Left ventricle myocardium superior (tissue), 1 donor: ENCODE measurements around the gene NOSTRIN. TPM values are rescaled to one million over a fixed set of nuclear protein-coding genes. Genes with fewer than 3 reads are reported as not detected.
A peak's percentile ranks its signal among the peaks of the same experiment; 100 is the strongest.
"Not testable (repeated sequence)": the region's sequence is repeated elsewhere in the genome, so short reads cannot be mapped to it uniquely, and the experiment has no call there.

Experiments
- ATAC-seq: fragments of 200-7000 bp; cut with Tn5 transposase; one replicate; pipeline ENCODE4 v1.9.1; 2020; ENCODE audit warnings: mild to moderate bottlenecking, moderate library complexity
- DNase-seq: peaks from one replicate; pipeline ENCODE4 v3.0.0-alpha.2; 2020
- intact Hi-C: fragments of 100-400 bp; cut with micrococcal nuclease; formaldehyde crosslinking; loops from one replicate; pipeline ENCODE4 v1.11.0; 2022
- long read RNA-seq: library from polyadenylated mRNA; unstranded; transcript quantifications from one replicate; pipeline ENCODE4 v2.0.0, GENCODE V29; 2021
- total RNA-seq: library from RNA; stranded (reverse); fragmentation: NEBNext Ultra II Directional; extraction: Animal tissue kit (Norgen Biotek cat#: 25700); gene quantifications from one replicate; pipeline ENCODE4 v1.2.1, GENCODE V29; 2021
- donor health status: DM: no; HTN: yes; CAD: no; lungs with severe emphysema.

Gene NOSTRIN
- total RNA-seq: 11.5 TPM
- long read RNA-seq, transcript NOSTRIN-201 (16 exons, 2,294 nt): major isoform, 6 of 7 reads
- long read RNA-seq, partial matches to known transcripts: 1 of 7 reads
- long read RNA-seq, other reads (novel, unspliced or antisense): 0 of 7 reads

DNA sequence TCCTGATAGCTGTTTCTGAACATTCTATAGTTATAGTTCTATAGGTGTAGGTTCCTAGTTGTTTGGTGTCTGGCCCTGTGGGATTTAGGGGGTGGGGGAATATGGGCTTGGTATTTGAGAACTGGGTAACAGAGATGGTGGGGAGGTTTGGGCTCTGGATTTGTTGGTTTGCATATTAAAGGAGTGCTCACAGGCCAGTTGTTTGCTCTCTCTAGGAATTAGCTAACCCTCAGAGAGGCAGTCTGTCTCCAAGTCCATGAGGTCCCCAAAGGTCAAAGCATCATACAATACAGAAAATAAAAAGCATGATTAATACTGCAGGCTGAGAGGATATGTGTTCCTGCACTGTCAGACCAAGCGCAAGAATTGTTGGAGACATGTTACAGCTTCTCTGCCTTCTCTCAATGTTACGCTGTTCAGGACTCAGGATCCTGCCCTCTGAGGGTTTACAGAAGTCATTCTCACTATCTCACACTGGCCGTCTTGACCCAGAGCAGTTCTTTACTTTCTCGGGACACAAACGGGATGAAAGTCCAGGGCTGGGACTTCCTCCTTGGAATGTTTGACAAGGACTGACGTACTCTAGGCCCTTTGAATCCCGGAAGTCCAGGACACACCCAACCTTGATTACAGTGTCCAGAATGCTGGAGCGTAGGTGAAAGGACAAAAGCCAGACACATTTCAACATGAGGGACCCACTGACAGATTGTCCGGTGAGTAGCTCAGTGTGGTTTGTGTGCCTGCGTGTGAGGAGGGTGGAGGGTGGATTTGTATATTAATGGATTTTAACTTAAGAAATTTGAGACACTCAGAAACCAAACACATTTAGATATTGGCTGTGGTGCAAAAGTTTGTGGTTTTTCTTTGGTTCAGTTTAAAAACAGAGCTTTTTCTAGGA, at the start of gene NOSTRIN:
Gene NOSTRIN, plus strand, starts transcription at position 677 of the 898 bp plus-strand sequence. Its CDS starts 10 bp downstream, at position 687.
- ATAC-seq (peak; percentile 89), DNase-seq (no peak)
- intact Hi-C loops: no loop called here

GRCh38 chr2:168753765-168754329, 48.6 kb upstream of the NOSTRIN start:
- DNase-seq: no peak
- ATAC-seq: no peak
- intact Hi-C loops: no loop called here

DNA sequence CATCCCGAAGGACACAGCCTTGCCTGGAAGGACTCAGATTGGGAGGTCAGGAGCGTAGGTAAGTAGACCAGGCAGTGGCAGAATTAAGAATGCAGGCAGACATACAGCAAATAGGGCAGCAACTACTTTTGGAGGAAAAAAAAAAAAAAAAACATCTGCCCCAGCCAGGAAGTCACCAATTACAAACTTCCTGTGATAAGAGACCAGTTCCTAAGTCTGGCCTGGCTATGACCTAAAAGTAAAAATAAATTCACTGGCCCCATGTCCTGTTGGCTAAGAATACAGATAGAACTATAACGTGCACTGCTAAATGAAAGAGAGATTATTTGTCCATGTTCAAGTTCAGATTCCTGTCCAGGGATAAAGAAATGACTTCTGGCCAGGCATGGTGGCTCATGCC, 45.2 kb upstream of the NOSTRIN start:
- ATAC-seq (peak; percentile 81), DNase-seq (no peak)
- intact Hi-C loops: loop anchor here (5.0 kb wide), 1 partner anchor 410 kb away; no protein-coding TSS in a partner anchor

DNA sequence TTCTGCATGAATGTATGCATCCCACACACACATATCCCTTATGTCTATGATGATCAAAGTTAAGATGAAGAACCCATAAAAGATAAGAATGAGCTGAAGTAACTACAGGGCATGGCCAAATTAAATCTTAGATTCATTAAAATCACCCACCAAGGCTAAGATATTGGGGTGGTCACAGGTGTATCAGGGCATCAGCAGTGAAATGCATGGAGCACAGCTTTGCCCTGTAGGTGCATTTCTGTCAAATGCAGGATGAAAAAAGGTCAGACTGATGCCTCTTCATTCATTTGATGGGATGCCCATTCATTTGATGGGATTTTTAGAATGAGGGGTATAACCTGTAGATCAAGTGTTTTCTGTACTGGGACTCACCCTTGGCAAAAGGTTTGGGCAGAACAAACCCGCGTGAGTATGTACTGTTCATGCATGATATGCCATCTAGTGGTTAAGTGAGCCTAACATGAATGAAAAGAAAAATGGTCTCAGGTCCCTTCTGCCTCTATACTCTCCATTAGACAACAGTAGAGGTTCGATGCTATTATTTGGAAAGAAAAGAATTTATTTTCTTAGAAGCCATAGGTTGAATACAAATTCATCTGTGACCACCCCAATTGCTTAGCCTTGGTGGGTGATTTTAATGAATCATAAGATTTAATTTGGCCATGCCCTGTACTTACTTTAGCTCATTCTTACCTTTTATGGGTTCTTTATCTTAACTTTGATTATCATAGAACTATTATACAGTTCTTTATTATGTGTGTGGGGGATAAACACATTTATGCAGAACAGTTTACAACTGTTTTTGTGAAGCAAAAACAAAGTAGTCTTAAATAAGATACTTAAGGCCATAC, 43.2 kb upstream of the NOSTRIN start:
- DNase-seq: no peak
- intact Hi-C loops: loop anchor here (5.0 kb wide), 1 partner anchor 412 kb away; no protein-coding TSS in a partner anchor
- peak; percentile 70 for ATAC-seq

GRCh38 chr2:168765401-168765800, 37.0 kb upstream of the NOSTRIN start:
- ATAC-seq (no peak), DNase-seq (no peak)
- intact Hi-C loops: no loop called here

DNA sequence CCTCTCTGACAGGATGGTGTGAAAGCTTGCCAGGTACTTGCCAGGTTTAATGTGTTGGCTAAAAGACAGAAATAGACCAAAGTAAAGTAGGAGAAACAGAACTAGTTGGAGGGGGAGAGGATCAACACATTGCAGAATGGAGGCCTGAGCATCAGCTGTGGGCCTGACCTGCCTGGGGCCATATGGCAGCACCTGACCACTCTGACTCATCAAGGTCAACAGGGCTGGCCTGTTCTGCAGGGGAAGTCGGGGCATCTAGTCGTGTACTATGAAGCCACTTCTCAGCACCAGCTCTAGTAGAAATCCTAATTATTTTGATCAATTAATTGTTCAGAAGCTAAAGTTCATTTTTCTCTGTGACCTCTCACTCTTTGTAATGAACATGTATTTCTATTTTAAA, 35.8 kb upstream of the NOSTRIN start:
- no peak for DNase-seq
- intact Hi-C loops: no loop called here
- ATAC-seq: peak; percentile 55

DNA sequence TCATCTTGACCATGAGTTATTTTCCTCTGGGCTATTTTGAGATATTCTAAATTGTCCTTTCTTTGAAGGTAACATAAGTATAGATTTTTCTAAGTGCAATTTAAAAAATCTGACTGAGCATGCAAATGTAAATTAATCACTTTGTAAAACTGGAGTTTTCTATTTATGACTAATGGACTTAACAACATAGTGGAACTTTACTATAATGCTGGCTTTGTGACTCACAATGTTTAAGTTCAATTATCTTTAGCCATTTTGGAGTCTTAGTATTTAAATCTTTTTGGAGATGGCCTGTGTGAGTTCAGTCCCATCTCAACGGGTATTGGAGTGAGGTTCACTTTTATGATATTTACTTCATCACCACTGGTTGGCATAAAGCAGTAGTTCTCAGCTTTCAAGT, 35.2 kb upstream of the NOSTRIN start:
- DNase-seq: no peak
- ATAC-seq: no peak
- intact Hi-C loops: no loop called here

DNA sequence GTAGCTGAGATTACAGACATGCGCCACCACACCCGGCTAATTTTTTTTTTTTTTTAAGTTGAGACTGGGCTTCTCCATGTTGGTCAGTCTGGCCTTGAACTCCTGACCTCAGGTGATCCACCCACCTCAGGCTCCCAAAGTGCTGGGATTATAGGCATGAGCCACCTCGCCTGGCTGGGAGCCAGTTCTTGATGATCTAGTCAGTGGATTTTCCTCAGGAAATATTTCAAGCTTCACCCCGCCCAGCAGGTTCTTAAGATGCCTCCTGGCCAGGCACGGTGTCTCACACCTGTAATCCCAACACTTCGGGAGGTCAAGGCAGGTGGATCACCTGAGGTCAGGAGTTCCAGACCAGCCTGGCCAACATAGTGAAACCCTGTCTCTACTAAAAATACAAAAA, 34.1 kb upstream of the NOSTRIN start:
- ATAC-seq, DNase-seq, intact Hi-C loops: not testable (repeated sequence)

DNA sequence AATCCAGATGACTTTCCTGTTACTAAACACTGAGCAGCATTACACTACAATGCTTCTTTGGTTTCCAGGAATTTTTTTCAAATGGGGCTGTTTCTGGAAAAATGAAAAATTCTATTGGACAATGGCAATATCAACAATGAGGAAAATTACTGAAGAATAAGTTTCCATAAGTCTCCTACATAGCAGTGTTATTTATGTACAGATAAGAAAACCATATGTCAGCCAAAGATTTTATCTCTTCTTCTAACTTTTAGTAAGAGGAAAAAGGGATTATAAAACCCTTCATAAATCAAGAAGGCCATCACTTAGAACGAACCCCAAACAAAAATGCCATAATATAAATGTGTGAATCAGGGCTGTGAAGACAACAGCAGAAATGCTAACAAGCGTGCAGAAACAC, 31.6 kb upstream of the NOSTRIN start:
- intact Hi-C loops: loop anchor here (5.0 to 10.0 kb wide), 2 partner anchors 64 to 152 kb away; no protein-coding TSS in a partner anchor
- no peak for DNase-seq
- no peak for ATAC-seq

DNA sequence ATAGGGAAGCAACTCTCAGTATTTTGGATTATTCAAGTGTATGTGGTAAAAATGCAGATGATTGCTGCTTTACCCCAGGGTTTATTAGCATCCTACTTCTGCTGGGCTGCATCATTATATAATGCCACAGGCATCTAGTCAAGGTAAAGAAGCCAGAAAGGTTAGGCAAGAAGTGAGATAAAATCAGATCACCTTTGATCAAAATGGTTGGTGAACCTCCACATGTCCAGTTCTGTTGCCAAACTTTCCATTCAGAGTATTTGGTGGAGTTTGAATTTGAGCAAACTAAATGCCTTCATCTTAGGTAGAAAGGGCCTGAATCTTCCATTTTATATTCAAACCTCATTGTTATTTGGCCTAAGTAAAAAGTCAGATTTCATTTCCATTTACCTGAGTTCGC, 29.7 kb upstream of the NOSTRIN start:
- no peak for ATAC-seq
- no peak for DNase-seq
- intact Hi-C loops: loop anchor here (5.0 to 10.0 kb wide), 2 partner anchors 62 to 150 kb away; no protein-coding TSS in a partner anchor

DNA sequence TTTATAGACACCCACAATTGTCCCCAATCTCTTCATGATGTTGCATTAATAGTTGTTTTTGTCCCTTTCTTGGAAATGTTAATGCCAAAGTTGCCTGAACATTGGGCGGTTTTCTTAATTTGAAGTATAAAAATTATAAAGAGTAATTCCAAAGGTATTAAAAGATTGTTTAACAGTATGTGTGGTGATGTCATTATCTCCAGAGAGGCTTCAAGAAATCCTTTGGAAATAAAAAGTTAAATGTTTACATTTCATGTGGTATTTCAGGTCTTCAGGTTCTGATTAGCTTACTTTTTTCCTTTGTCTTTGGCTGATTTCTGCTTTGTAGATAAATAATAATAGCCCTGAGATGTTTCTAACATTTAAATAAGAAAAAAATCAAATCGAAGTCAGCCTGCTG, 29.3 kb upstream of the NOSTRIN start:
- no peak for ATAC-seq
- no peak for DNase-seq
- intact Hi-C loops: loop anchor here (5.0 to 10.0 kb wide), 2 partner anchors 62 to 149 kb away; no protein-coding TSS in a partner anchor

GRCh38 chr2:168773719-168774521, 28.5 kb upstream of the NOSTRIN start:
- DNase-seq (peak; percentile 63), ATAC-seq (peak; percentile 57)
- intact Hi-C loops: loop anchor here (5.0 to 10.0 kb wide), 2 partner anchors 61 to 148 kb away; no protein-coding TSS in a partner anchor

- no peak for ATAC-seq
- DNase-seq: no peak
- intact Hi-C loops: loop anchor here (10.0 kb wide), 1 partner anchor 59 kb away; no protein-coding TSS in a partner anchor
Observed at GRCh38 chr2:168775837-168776236, 26.6 kb upstream of the NOSTRIN start.

GRCh38 chr2:168780669-168781071, 21.8 kb upstream of the NOSTRIN start:
- no peak for DNase-seq
- intact Hi-C loops: no loop called here
- ATAC-seq: no peak

DNA sequence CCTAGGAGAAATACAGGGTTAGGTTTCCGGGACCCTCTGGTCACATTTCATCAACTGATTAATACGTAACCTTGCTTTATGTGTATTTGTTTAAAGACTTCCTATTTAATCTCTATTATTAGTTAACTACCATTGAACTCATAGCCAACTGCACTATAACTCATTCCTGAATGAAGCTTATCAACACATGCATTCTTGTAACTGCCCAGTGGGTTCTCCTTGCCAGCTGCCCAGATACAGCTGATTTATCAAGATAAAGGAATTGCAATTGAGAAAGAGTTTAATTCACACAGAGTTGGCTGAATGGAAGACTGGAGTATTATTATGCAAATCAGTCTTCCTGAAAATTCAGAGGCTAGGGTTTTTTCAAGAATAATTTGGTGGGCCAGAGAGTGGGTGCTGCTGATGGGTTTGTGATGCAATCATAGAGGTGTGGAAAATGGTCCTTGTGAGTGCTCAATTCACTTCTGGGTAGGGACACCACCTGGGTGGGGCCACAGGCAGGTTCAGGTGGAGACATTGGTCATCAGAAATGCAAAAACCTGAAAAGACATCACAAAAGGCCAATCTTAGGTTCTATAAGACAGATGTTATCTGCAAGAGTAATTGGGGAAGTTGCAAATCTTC, 21.1 kb upstream of the NOSTRIN start:
- intact Hi-C loops: no loop called here

DNA sequence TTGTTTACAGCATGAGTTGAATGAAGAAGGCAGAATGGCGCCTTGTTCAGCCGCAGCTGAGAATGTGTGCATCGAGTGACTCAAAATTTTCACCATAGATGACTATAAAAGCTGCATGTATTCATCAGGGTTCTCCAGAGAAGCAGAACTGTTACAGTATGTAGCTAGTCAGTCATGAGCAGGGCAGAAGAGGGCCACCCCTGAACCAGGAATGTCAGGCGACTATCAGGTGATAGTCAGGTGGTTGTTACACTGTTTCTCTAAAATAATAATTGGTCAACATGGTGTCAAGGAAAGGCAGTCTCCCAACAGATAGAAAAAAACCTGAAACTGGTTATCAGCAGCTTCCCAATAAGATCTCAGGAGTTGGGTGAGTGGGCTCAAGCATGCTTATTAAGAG, 20.2 kb upstream of the NOSTRIN start:
- intact Hi-C loops: no loop called here
- ATAC-seq (no peak), DNase-seq (no peak)

More for the DNA sequence above, 21.1 kb upstream of the NOSTRIN start:
- no peak for DNase-seq
- no peak for ATAC-seq

DNA sequence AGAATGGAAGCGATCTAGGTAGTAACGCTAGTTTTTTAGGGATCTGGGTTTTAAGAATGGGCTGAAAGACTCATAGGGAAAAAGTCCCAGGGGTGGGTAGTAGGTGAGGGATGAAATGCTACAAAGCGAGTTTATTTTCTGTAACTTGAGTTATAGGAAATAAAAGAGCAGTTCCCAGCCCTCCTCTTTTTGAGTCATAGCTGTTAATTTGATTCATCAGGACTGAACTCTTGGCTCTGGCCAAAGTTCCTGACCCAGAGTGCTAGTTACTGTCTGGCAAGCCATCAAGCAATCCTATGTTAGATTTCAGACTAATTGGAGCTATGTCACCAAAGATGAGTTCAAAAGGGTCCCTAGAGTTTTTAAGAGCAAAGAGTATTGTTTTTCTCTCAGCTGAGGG, 17.4 kb upstream of the NOSTRIN start:
- DNase-seq: no peak
- intact Hi-C loops: no loop called here
- ATAC-seq: no peak
